ENCODE measurements around the gene SNX9.
A peak's percentile ranks its signal among the peaks of the same experiment; 100 is the strongest.

Gene SNX9

GRCh38 chr6:157985378-157986155, 162.5 kb downstream of the SNX9 start:
- DNase-seq (ENCODE audit: insufficient read length, low spot score) (no peak), FAIRE-seq (no peak)

- DNase-seq (ENCODE audit: insufficient read length, low spot score) (no peak), FAIRE-seq (no peak)
Observed at GRCh38 chr6:157987788-157988699, 165.0 kb downstream of the SNX9 start.

GRCh38 chr6:157988700-157989063, 165.6 kb downstream of the SNX9 start:
- FAIRE-seq (no peak), DNase-seq (ENCODE audit: insufficient read length, low spot score) (no peak)

GRCh38 chr6:157989541-157990289, 166.7 kb downstream of the SNX9 start:
- DNase-seq (ENCODE audit: insufficient read length, low spot score) (no peak), FAIRE-seq (no peak)

- FAIRE-seq (peak; percentile 33), DNase-seq (ENCODE audit: insufficient read length, low spot score) (no peak)
Observed at GRCh38 chr6:157990321-157991066, 167.4 kb downstream of the SNX9 start.

GRCh38 chr6:157991067-157991432, 168.0 kb downstream of the SNX9 start:
- DNase-seq (ENCODE audit: insufficient read length, low spot score) (no peak), FAIRE-seq (no peak)

- FAIRE-seq (no peak), DNase-seq (ENCODE audit: insufficient read length, low spot score) (no peak)
Observed at GRCh38 chr6:157993076-157993475, 170.0 kb downstream of the SNX9 start.

- FAIRE-seq (no peak), DNase-seq (ENCODE audit: insufficient read length, low spot score) (no peak)
Observed at GRCh38 chr6:157994125-157994795, 171.2 kb downstream of the SNX9 start.
